SJSA1 (cell line): ENCODE data around the gene OR2W3. TPM values are rescaled to one million over a fixed set of nuclear protein-coding genes. Genes with fewer than 3 reads are reported as not detected.

ENCODE experiments used
- DNase-seq, 2 experiments: peaks; one replicate each; pipeline ENCODE4 v3.0.0-alpha.2; 2015 to 2020; ENCODE audit warnings: low spot score in 2 of 2, low read depth in 1 of 2
- H3K27ac ChIP-seq: fragments of 250-450 bp; sonication (Bioruptor Pico); 2 replicates; pipeline ENCODE4 v1.5.1; 2020; ENCODE audit warnings: mild to moderate bottlenecking, moderate library complexity
- H3K27me3 ChIP-seq: fragments of 250-450 bp; sonication (Bioruptor Pico); replicated peaks from 2 replicates; pipeline ENCODE4 v1.5.1; 2020; ENCODE audit warnings: mild to moderate bottlenecking, moderate library complexity
- H3K36me3 ChIP-seq: fragments of 250-450 bp; sonication (Bioruptor Pico); 2 replicates; pipeline ENCODE4 v1.5.1; 2020; ENCODE audit warnings: mild to moderate bottlenecking
- H3K4me1 ChIP-seq: fragments of 250-450 bp; sonication (Bioruptor Pico); replicated peaks from 2 replicates; pipeline ENCODE4 v1.6.1; 2021; ENCODE audit warnings: mild to moderate bottlenecking
- H3K4me3 ChIP-seq: fragments of 250-450 bp; sonication (Bioruptor Pico); 2 replicates; pipeline ENCODE4 v1.5.1; 2020; ENCODE audit warnings: mild to moderate bottlenecking
- H3K9me3 ChIP-seq: fragments of 250-450 bp; sonication (Bioruptor Pico); replicated peaks from 2 replicates; pipeline ENCODE4 v1.5.1; 2020; ENCODE audit warnings: mild to moderate bottlenecking
- total RNA-seq: library from RNA; depleted of rRNA; stranded (reverse); fragments of >200 nt; shearing (Covaris generic); gene quantifications from 2 replicates; pipeline ENCODE4 v1.2.3, GENCODE V29; 2014; rRNA removed

Gene OR2W3
- total RNA-seq: not detected in 2 replicates

GRCh38 chr1:247895163-247895637 is at the start of gene OR2W3:
OR2W3 (plus strand) TSS chr1:247895587; CDS start chr1:247895587, 0 bp downstream.
- Histone ChIP-seq H3K36me3 (no peaks in the 10 kb centered on the region), H3K4me1 (no peaks in the 10 kb centered on the region), H3K9me3 (no peaks in the 10 kb centered on the region; the same call in 1 of the 2 replicates), H3K27ac (no peak within 1 kb of the TSS), H3K4me3 (no peak within 1 kb of the TSS), H3K27me3 (no peaks in the 10 kb centered on the region)
- DNase-seq: no peak

DNA sequence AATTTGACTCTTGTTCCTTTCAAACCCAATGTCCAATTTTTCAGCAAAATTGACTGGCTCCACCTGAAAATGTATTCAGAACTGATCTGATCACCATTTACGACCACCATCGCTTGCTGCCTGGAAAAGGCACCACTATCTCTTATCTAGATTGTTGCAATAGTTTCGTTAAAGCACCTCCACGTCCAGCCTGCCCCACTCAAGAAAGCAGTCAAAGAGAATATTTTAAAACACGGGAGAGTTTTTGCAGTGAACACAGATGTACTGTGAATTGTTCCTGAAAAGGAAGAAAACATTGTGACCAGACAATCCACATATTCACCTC is 49.7 kb upstream of the OR2W3 start:
- H3K4me1 ChIP-seq: no peaks in the 10 kb centered on the region
- no peak for DNase-seq
- no peaks in the 10 kb centered on the region for H3K36me3 ChIP-seq
- H3K9me3 ChIP-seq: peaks cover 7% of the 10 kb centered on the region; the same call in 1 of the 2 replicates
- H3K27me3 ChIP-seq: no peaks in the 10 kb centered on the region
- H3K4me3 ChIP-seq: no peak overlapping the region
- no peak overlapping the region for H3K27ac ChIP-seq

DNA sequence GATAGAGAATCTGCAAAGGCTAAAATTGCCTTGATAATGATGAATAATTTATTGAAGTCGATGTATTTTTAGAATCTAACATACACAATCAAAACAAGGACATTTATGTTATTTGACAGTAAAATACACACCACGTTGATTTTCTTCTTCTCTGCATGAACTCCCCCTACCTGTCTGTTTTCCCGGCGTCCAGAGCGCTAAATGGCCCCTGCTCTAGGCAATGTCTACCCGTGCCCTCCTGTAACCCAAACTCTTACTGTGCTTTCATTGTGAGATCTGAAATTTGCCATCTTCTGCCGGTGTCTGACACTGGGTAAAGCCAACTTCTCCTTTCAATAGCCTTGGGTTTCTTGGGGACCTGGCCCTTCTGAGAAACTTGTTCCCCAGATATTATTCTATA is 47.0 kb upstream of the OR2W3 start:
- H3K27me3 ChIP-seq: no peaks in the 10 kb centered on the region
- no peak overlapping the region for H3K27ac ChIP-seq
- no peak for DNase-seq
- H3K9me3 ChIP-seq: peaks cover 7% of the 10 kb centered on the region; the same call in 1 of the 2 replicates
- no peaks in the 10 kb centered on the region for H3K4me1 ChIP-seq
- no peaks in the 10 kb centered on the region for H3K36me3 ChIP-seq
- no peak overlapping the region for H3K4me3 ChIP-seq

- H3K27me3 ChIP-seq: no peaks in the 10 kb centered on the region
- no peak overlapping the region for H3K27ac ChIP-seq
- no peak overlapping the region for H3K4me3 ChIP-seq
- H3K36me3 ChIP-seq: no peaks in the 10 kb centered on the region
- DNase-seq: no peak
- peaks cover 11% of the 10 kb centered on the region; the same call in 1 of the 2 replicates for H3K9me3 ChIP-seq
- H3K4me1 ChIP-seq: no peaks in the 10 kb centered on the region
These were observed 45.8 kb upstream of the OR2W3 start for GRCh38 chr1:247849616-247850015.

DNA sequence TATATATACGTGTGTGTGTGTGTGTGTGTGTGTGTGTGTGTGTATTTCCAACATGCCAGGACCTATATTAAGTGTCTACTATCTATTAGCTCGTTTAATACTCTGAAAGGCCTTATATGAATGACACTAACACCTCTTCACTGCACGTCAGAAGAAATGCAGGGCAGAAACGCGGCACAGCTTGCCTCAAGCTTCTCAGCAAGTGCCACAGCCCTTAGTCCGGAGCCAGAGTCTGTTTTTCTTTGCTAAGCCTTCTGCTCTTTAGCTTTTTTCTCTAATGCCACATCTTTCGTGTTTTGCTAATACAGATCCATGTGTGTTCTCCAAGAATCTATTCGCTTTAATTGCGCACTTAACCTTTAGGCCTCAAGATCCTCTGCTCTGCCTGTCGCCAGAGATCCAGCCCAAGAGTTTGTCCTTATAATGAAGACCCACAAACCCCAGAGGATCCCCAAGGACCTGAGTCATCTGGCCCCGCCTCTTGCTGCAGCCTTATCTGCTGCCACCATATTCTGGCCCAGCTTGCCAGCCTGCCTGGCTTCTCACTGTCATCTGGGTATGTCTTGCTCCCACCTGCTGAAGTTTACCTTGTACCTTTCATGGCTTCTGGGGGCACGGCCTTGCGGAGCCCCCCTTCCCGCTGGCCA is 40.4 kb upstream of the OR2W3 start:
- Histone ChIP-seq H3K36me3 (no peaks in the 10 kb centered on the region), H3K27me3 (no peaks in the 10 kb centered on the region), H3K27ac (no peak overlapping the region), H3K4me3 (no peak overlapping the region), H3K4me1 (no peaks in the 10 kb centered on the region), H3K9me3 (peaks cover 13% of the 10 kb centered on the region; the same call in 1 of the 2 replicates)
- no peak for DNase-seq

GRCh38 chr1:247855911-247856310 is 39.5 kb upstream of the OR2W3 start:
- H3K36me3 ChIP-seq: no peaks in the 10 kb centered on the region

GRCh38 chr1:247857069-247857984 is 38.1 kb upstream of the OR2W3 start, which contains the start of gene TRIM58:
TRIM58 (plus strand) TSS chr1:247857187; CDS start chr1:247857247, 60 bp downstream.
- Histone ChIP-seq H3K9me3 (peaks cover 12% of the 10 kb centered on the region), H3K4me1 (no peaks in the 10 kb centered on the region), H3K27me3 (no peaks in the 10 kb centered on the region), H3K36me3 (no peaks in the 10 kb centered on the region), H3K4me3 (no peak within 1 kb of the TSS), H3K27ac (no peak within 1 kb of the TSS)
- no peak for DNase-seq

More at GRCh38 chr1:247855911-247856310, 39.5 kb upstream of the OR2W3 start:
- no peak overlapping the region for H3K27ac ChIP-seq
- H3K9me3 ChIP-seq: peaks cover 15% of the 10 kb centered on the region
- H3K4me3 ChIP-seq: no peak overlapping the region
- H3K4me1 ChIP-seq: no peaks in the 10 kb centered on the region
- no peaks in the 10 kb centered on the region for H3K27me3 ChIP-seq
- no peak for DNase-seq

GRCh38 chr1:247857985-247858619 is 37.3 kb upstream of the OR2W3 start:
- DNase-seq: no peak
- H3K36me3 ChIP-seq: no peaks in the 10 kb centered on the region
- H3K4me1 ChIP-seq: no peaks in the 10 kb centered on the region
- H3K4me3 ChIP-seq: no peak overlapping the region
- peaks cover 12% of the 10 kb centered on the region for H3K9me3 ChIP-seq
- no peak overlapping the region for H3K27ac ChIP-seq
- H3K27me3 ChIP-seq: no peaks in the 10 kb centered on the region

- peaks cover 2% of the 10 kb centered on the region; the same call in 1 of the 2 replicates for H3K9me3 ChIP-seq
- no peaks in the 10 kb centered on the region for H3K27me3 ChIP-seq
- H3K4me3 ChIP-seq: no peak overlapping the region
- no peaks in the 10 kb centered on the region for H3K4me1 ChIP-seq
- H3K36me3 ChIP-seq: no peaks in the 10 kb centered on the region
- no peak overlapping the region for H3K27ac ChIP-seq
- no peak for DNase-seq
These were observed 32.6 kb upstream of the OR2W3 start for GRCh38 chr1:247862756-247863155.

DNA sequence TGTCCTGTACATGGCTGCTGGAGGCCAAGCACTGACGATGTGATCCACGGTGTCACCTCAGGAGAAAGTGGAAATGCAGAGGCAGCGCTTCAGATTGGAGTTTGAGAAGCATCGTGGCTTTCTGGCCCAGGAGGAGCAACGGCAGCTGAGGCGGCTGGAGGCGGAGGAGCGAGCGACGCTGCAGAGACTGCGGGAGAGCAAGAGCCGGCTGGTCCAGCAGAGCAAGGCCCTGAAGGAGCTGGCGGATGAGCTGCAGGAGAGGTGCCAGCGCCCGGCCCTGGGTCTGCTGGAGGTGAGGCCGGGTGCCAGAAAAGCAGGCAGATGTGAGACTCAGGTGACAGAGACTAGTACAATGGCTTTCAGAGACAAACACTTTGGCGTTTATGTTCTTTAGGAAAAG is 30.7 kb upstream of the OR2W3 start:
- H3K4me3 ChIP-seq: no peak overlapping the region
- no peaks in the 10 kb centered on the region for H3K36me3 ChIP-seq
- H3K27ac ChIP-seq: no peak overlapping the region
- H3K9me3 ChIP-seq: peaks cover 6% of the 10 kb centered on the region
- no peaks in the 10 kb centered on the region for H3K27me3 ChIP-seq
- H3K4me1 ChIP-seq: no peaks in the 10 kb centered on the region
- no peak for DNase-seq

- Histone ChIP-seq H3K27ac (no peak overlapping the region), H3K9me3 (peaks cover 8% of the 10 kb centered on the region), H3K36me3 (no peaks in the 10 kb centered on the region), H3K4me3 (no peak overlapping the region), H3K4me1 (no peaks in the 10 kb centered on the region), H3K27me3 (no peaks in the 10 kb centered on the region)
- no peak for DNase-seq
These were observed 30.0 kb upstream of the OR2W3 start for GRCh38 chr1:247865416-247865815.

DNA sequence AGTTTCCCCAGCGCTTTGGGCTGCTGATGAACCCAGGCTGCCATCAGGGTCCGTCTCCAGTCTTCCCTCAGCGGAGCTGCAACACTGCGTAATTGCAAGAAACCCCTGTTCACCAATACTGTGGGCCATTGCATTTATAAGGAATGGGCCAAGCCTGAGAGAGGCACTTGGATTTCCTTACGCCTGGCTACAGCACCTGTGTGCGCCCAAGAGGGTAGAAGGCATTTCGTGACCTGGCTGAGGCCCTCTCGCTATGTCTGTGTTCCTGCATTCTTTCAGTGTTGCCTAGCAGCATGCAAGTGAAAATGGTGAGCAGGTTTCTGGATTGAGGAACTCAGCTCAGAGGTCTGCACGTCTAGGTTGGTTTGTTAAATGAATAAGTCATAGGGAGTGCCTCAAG is 12.0 kb upstream of the OR2W3 start:
- Histone ChIP-seq H3K9me3 (peaks cover 6% of the 10 kb centered on the region), H3K27me3 (no peaks in the 10 kb centered on the region), H3K36me3 (no peaks in the 10 kb centered on the region), H3K4me3 (no peak overlapping the region), H3K27ac (no peak overlapping the region), H3K4me1 (no peaks in the 10 kb centered on the region)
- no peak for DNase-seq

DNA sequence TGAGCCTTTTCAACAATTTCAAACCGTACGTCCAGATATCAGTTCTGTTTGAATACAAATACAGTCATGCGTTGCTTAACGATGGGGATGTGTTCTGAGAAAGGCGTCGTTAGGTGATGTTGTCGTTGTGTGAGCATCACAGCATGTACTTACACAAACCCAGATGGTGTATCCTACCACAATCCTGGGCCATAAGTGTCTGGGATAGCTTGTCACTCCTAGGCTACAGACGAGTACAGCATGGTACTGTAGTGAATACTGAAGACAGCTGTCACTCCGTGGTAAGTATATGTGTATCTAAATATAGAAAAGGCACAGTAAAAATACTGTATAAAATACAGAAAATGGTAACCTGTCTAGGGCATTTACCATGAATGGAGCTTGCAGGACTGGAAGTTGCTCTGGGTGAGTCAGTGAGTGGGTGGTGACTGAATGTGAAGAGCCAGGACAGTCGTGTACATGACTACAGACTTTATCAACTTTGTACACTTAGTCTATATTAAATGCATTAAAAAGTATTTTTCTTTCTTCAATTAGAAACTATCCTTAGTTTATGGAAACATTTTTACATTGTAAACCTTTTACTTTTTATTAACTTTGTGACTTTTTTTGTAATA is 10.5 kb upstream of the OR2W3 start:
- Histone ChIP-seq H3K27me3 (no peaks in the 10 kb centered on the region), H3K36me3 (no peaks in the 10 kb centered on the region), H3K27ac (no peak overlapping the region), H3K4me3 (no peak overlapping the region), H3K9me3 (peaks cover 5% of the 10 kb centered on the region), H3K4me1 (no peaks in the 10 kb centered on the region)
- DNase-seq: no peak
